GM23248 (cell line): Measurements from ENCODE around the gene TARBP1.

Experiments
- EZH2 ChIP-seq: fragments of 200-600 bp; sonication (generic); IDR thresholded peaks from 2 replicates; pipeline ENCODE4 v1.6.1; 2018; ENCODE audit warnings: antibody characterized with exemption, mild to moderate bottlenecking; ENCODE audit not compliant: insufficient read depth, poor library complexity, severe bottlenecking
- EZH2phosphoT487 ChIP-seq: fragments of 200-600 bp; sonication (generic); IDR thresholded peaks from 2 replicates; pipeline ENCODE4 v1.6.1; 2018; ENCODE audit warnings: antibody characterized with exemption, moderate library complexity, mild to moderate bottlenecking, low read depth; ENCODE audit not compliant: insufficient read depth

DNA sequence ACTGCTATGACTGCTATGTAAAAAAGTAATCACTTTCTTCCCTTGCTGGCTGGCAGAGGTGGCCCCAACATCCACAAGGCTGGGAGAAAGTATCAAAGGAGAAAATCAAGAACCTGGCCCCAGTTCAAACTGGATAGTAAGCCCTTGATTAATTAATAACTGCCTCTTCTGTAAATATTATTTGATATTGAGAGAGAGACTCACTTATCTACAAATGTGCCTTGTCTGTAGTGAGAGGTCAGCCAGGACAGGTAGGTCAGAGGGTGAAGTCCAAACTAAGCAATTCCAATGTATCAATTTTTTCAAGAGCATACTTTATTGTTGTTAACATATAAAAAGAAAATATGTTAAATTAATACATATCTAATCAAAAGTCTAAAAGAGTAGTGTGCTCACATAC is 23.8 kb upstream of the TARBP1 start:
- no peak for TF ChIP-seq EZH2
- no peak for TF ChIP-seq EZH2phosphoT487
